GM18519 (cell line): Measurements from ENCODE around the gene HYI.
"Not testable (repeated sequence)": the region's sequence is repeated elsewhere in the genome, so short reads cannot be mapped to it uniquely, and the experiment has no call there.

Experiments
- ATAC-seq: cut with Tn5 transposase; IDR thresholded peaks from one replicate; pipeline ENCODE4 v1.9.1; 2021; ENCODE audit warnings: mild to moderate bottlenecking, moderate library complexity; ENCODE audit not compliant: unreplicated experiment, low FRiP score

HYI gene

GRCh38 chr1:43432171-43432860 is 21.4 kb downstream of the HYI start:
- ATAC-seq, result no peak

- ATAC-seq, result no peak
Measured at GRCh38 chr1:43431676-43432075, 22.1 kb downstream of the HYI start.

- no peak for ATAC-seq
Measured at GRCh38 chr1:43430831-43431230, 22.9 kb downstream of the HYI start.

- ATAC-seq, result no peak
Measured at GRCh38 chr1:43427941-43428340, 25.8 kb downstream of the HYI start.

- ATAC-seq, result no peak
Measured at GRCh38 chr1:43427524-43427923, 26.2 kb downstream of the HYI start.

- no peak for ATAC-seq
Measured at GRCh38 chr1:43426221-43426620, 27.5 kb downstream of the HYI start.

DNA sequence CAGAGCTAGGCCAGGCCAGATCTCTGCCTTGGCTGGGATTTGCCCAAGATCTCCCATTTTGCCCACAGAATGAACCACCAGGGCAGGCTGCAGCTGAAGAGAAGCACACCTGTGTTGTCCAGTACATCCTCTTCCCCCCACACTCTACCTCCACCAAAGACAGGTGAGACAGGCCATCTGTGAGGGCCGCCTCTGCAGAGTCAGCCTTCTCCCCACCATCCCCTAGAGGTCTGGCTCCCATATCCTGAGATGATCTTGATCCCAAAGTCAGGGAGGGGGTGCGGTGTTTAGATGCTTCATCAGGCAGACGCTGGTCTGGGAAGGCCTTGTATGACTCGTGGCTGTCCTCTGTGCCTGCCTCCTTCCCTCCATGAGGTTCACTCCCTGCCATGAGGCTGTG is 28.7 kb downstream of the HYI start:
- no peak for ATAC-seq

DNA sequence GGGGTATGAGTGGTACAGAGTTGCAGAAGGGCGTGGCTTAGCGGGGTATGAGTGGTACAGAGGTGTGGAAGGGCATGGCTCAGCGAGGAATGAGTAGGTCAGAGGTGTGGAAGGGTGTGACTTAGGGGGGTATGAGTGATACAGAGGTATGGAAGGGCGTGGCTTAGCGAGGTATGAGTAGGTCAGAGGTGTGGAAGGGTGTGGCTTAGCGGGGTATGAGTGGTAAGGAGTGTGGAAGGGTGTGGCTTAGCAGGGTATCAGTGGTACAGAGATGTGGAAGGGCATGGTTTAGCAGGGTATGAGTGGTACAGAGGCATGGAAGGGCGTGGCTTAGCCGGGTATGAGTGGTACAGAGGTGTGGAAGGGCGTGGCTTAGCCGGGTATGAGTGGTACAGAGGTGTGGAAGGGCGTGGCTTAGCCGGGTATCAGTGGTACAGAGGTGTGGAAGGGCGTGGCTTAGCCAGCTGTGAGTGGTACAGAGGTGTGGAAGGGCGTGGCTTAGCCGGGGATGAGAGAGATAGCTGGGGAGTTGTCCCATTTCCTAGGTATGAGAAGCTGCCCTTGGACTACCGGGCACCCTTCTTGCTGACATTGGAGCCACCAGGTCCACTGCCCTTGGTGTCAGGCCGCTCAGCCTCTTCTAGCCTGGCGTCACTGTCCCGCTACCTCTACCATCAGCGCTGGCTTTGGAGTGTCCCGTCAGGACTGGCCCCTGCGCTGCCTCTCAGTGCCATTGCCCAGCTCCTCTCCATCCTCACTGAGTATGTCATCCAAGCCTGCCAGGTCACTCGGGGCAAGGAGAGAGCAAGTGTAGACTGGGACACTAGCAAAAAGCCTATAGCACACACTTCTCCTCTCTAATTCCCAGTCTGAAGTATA is 29.8 kb downstream of the HYI start:
- no peak for ATAC-seq

DNA sequence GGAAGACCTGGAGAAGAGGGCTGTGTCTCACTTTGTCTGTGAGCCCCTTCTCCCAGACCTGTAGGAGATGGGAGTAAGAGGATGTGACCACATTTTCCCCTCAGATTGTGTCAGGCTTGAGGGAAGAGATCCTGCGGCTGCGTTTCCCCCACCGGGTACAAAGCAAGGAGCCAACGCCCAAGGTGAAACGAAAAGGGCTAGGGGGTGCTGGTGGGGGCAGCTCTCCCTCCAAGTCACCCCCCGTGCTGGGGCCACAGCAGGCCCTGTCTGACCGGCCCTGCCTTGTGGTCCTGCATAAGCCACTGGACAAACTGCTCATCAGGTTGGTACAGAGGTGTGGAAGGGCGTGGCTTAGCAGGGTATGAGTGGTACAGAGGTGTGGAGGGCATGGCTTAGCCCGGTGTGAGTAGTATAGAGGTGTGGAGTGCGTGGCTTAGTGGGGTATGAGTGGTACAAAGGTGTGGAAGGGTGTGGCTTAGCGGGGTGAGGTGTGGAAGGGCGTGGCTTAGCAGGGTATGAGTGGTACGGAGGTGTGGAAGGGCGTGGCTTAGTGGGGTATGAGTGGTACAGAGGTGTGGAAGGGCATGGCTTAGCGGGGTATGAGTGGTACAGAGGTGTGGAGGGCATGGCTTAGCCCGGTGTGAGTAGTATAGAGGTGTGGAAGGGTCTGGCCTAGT is 30.6 kb downstream of the HYI start:
- no peak for ATAC-seq

GRCh38 chr1:43421976-43422750 is 31.6 kb downstream of the HYI start:
- ATAC-seq, result no peak

- no peak for ATAC-seq
Measured at GRCh38 chr1:43421396-43421795, 32.3 kb downstream of the HYI start.

- ATAC-seq, result no peak
Measured at GRCh38 chr1:43420874-43421273, 32.9 kb downstream of the HYI start.

DNA sequence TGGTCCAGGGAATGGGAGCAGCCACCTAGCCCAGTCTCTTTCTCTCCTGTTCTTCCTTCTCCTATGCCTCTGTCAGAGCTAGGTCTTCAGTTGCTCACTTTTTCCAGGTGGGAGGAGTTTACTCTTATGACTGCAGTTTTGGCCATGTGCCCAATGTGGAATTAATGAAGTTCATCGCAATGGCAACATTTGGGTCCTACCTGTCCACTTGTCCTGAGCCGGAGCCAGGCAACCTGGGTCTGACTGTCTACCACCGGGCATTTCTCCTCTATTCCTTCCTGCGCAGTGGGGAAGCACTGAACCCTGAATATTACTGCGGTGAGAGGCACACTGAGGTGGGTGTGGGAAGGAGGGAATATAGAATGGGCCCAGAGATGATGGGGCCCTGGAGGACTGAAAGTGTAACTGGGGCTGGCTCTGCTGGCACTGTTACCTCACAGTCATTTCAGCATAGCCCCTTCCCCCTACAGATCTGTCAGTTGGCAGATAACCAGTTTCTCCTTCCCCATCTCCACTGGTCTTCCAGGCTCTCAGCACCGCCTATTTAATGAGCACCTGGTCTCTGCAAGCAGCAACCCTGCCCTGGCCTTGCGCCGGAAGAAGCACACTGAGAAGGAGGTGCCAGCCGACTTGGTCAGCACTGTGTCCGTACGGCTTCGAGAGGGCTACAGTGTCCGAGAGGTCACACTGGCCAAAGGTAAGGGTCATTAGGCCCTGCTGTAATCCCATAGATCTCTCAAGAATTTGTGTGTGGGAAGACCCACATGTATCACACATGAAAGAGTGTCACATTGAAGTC is 33.9 kb downstream of the HYI start:
- no peak for ATAC-seq

- no peak for ATAC-seq
Measured at GRCh38 chr1:43418858-43419257, 34.9 kb downstream of the HYI start.

DNA sequence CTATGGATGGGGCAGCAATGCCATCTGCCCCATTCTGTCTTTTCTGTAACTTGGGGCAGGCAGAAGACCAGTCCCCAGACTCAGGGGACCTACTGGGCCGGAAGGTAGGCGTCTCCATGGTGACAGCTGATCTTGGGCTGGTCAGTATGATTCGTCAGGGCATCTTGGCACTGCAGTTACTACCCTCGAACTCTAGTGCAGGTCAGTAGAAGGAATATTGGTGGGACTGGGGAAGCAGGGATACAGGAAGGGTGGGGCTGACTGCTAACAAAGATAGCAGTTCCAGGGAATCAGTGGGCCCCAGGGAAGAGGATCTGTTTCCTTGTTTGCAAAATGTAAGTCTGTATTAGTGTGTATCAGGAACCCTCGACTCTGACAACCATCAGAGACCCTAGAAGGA is 37.8 kb downstream of the HYI start:
- no peak for ATAC-seq

GRCh38 chr1:43414634-43415223 is 39.0 kb downstream of the HYI start:
- ATAC-seq, result no peak

DNA sequence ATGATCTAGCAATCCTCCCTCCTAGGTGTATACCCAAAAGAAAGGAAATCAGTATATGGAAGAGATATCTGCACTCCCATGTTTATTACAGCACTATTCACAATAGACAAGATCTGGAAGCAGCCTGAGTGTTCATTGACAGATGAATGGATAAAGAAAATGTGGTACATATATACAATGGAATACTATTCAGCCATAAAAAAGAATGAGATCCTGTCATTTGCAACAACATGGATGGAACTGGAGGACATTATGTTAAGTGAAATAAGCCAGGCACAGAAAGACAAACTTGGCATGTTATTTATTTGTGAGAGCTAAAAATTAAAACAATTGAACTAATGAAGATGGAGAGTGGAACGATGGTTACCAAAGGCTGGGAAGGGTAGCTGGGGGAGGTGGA is 40.3 kb downstream of the HYI start:
- not testable (repeated sequence) for ATAC-seq

DNA sequence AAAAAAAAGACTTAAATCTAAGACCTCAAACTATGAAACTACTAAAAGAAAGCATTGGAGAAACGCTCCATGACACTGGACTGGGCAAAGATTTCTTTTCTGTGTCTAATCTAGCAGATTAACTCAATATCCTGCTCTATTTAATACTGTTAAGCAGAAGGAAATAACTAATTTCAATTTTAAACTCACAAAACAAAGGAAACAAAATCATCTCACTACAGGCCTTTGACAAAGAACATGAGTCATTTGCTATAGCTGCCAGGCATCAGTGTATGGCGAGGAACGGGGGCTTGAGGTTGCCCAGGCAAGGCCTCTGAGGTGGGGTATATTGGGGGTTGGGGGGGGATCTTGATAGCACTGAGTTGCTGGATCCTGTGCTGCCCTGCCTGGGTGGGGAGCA is 43.2 kb downstream of the HYI start:
- ATAC-seq, result no peak

GRCh38 chr1:43405876-43406234 is 47.9 kb downstream of the HYI start:
- ATAC-seq, result no peak
